Measurements from ENCODE around the gene MACROD1.

MACROD1 gene

GRCh38 chr11:64036087-64037026, 129.6 kb downstream of the MACROD1 start:
- peaks cover 40% of the 10 kb centered on the region for H3K27me3 Mint-ChIP-seq (ENCODE audit: low read depth)
- H3K27ac Mint-ChIP-seq: no peak overlapping the region
- TF ChIP-seq, protein P1, sequence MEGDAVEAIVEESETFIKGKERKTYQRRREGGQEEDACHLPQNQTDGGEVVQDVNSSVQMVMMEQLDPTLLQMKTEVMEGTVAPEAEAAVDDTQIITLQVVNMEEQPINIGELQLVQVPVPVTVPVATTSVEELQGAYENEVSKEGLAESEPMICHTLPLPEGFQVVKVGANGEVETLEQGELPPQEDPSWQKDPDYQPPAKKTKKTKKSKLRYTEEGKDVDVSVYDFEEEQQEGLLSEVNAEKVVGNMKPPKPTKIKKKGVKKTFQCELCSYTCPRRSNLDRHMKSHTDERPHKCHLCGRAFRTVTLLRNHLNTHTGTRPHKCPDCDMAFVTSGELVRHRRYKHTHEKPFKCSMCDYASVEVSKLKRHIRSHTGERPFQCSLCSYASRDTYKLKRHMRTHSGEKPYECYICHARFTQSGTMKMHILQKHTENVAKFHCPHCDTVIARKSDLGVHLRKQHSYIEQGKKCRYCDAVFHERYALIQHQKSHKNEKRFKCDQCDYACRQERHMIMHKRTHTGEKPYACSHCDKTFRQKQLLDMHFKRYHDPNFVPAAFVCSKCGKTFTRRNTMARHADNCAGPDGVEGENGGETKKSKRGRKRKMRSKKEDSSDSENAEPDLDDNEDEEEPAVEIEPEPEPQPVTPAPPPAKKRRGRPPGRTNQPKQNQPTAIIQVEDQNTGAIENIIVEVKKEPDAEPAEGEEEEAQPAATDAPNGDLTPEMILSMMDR (IDR thresholded peaks at IDR 0.05; ENCODE audit: unreplicated experiment in 3 of 3): no peak
- no peaks in the 10 kb centered on the region for H3K36me3 Mint-ChIP-seq (ENCODE audit: low read depth)
- H3K9me3 Mint-ChIP-seq: no peaks in the 10 kb centered on the region
- peaks cover 18% of the 10 kb centered on the region for H3K4me1 Mint-ChIP-seq
- peak overlapping the region in 2 of 3 experiments; percentile 21 to 64 for H3K4me3 Mint-ChIP-seq

- TF ChIP-seq, protein P1 (IDR thresholded peaks at IDR 0.05; ENCODE audit: unreplicated experiment in 3 of 3): no peak
- Mint-ChIP-seq H3K4me3 (peak within 1 kb of the TSS; percentile 86 to 88 (median 87)), H3K4me1 (peaks cover 12% of the 10 kb centered on the region), H3K27me3 (ENCODE audit: low read depth) (peaks cover 35% of the 10 kb centered on the region), H3K36me3 (ENCODE audit: low read depth) (no peaks in the 10 kb centered on the region), H3K27ac (peak within 1 kb of the TSS in 1 of 3 experiments; percentile 70), H3K9me3 (no peaks in the 10 kb centered on the region)
Observed at GRCh38 chr11:64035576-64035975, 130.3 kb downstream of the MACROD1 start, which contains the start of gene FLRT1. TSS of gene FLRT1 (plus strand) at chr11:64035931. CDS start at chr11:64116268, 80,337 bp downstream.

GRCh38 chr11:64035081-64035524, 130.8 kb downstream of the MACROD1 start:
- H3K36me3 Mint-ChIP-seq (ENCODE audit: low read depth): no peaks in the 10 kb centered on the region
- TF ChIP-seq, protein P1 (IDR thresholded peaks at IDR 0.05; ENCODE audit: unreplicated experiment in 3 of 3): no peak
- H3K9me3 Mint-ChIP-seq: no peaks in the 10 kb centered on the region
- H3K27me3 Mint-ChIP-seq (ENCODE audit: low read depth): peaks cover 33% of the 10 kb centered on the region
- H3K4me1 Mint-ChIP-seq: peaks cover 16% of the 10 kb centered on the region
- peak overlapping the region; percentile 86 to 88 (median 87) for H3K4me3 Mint-ChIP-seq
- H3K27ac Mint-ChIP-seq: peak overlapping the region in 1 of 3 experiments; percentile 70

GRCh38 chr11:64034411-64034811, 131.5 kb downstream of the MACROD1 start:
- peaks cover 20% of the 10 kb centered on the region for H3K4me1 Mint-ChIP-seq
- H3K36me3 Mint-ChIP-seq (ENCODE audit: low read depth): no peaks in the 10 kb centered on the region
- peak overlapping the region in 2 of 3 experiments; percentile 34 to 69 for H3K27ac Mint-ChIP-seq
- TF ChIP-seq, protein P1 (IDR thresholded peaks at IDR 0.05; ENCODE audit: unreplicated experiment in 3 of 3): no peak
- H3K9me3 Mint-ChIP-seq: no peaks in the 10 kb centered on the region
- peaks cover 30% of the 10 kb centered on the region for H3K27me3 Mint-ChIP-seq (ENCODE audit: low read depth)
- H3K4me3 Mint-ChIP-seq: peak overlapping the region; percentile 86 to 88 (median 87)

DNA sequence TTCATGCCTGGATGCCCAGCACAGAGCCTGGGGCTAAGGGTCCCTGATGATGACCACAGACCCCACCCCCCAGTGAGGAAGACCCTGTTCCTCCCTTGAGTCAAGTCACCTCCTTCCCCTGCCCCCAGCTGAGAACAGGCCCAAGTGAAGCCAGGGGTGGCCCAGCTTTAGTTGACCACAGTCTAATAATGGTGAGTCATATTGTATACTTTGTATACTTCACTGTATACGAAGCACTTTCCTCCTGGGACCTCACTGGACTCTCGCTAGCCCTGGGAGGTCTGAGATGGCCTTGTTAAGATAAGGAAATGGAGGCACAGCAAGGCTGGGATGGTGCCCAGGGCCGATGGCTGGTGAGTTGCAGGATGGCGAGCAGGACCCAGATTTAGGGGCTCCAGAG, 133.9 kb downstream of the MACROD1 start:
- H3K4me1 Mint-ChIP-seq: peaks cover 27% of the 10 kb centered on the region
- peaks cover 23% of the 10 kb centered on the region for H3K27me3 Mint-ChIP-seq (ENCODE audit: low read depth)
- H3K36me3 Mint-ChIP-seq (ENCODE audit: low read depth): no peaks in the 10 kb centered on the region
- no peaks in the 10 kb centered on the region for H3K9me3 Mint-ChIP-seq
- no peak overlapping the region for H3K4me3 Mint-ChIP-seq
- no peak overlapping the region for H3K27ac Mint-ChIP-seq
- TF ChIP-seq, protein P1 (IDR thresholded peaks at IDR 0.05; ENCODE audit: unreplicated experiment in 3 of 3): no peak

All from nephron (organoid).